ENCODE data around the gene BARD1.
"Not testable (repeated sequence)": the region's sequence is repeated elsewhere in the genome, so short reads cannot be mapped to it uniquely, and the experiment has no call there.

The BARD1 gene

GRCh38 chr2:214706986-214707385, 102.5 kb downstream of the BARD1 start:
- Histone ChIP-seq H3K9me3 (no peaks in the 10 kb centered on the region), H3K27me3 (no peaks in the 10 kb centered on the region), H3K27ac (no peak overlapping the region), H3K36me3 (no peaks in the 10 kb centered on the region), H3K4me1 (peaks cover 0 to 4% (median 0%) of the 10 kb centered on the region in 4 donors), H3K4me3 (no peak overlapping the region)
- intact Hi-C loops (cut with DNase I; ENCODE audit: low total_unique reads): no loop called here
- TF ChIP-seq CTCF (IDR thresholded peaks at IDR 0.05): no peak
- no peak for DNase-seq

- H3K9me3 ChIP-seq: peaks cover 0 to 4% (median 0%) of the 10 kb centered on the region in 3 donors
- no peak for TF ChIP-seq CTCF (IDR thresholded peaks at IDR 0.05)
- H3K27ac ChIP-seq: no peak overlapping the region
- H3K36me3 ChIP-seq: no peaks in the 10 kb centered on the region
- H3K4me3 ChIP-seq: no peak overlapping the region
- no peak for DNase-seq
- intact Hi-C loops (cut with DNase I; ENCODE audit: low total_unique reads): no loop called here
- peaks cover 0 to 2% (median 0%) of the 10 kb centered on the region in 4 donors for H3K4me1 ChIP-seq
- H3K27me3 ChIP-seq: no peaks in the 10 kb centered on the region
Measured at GRCh38 chr2:214699236-214699635, 110.2 kb downstream of the BARD1 start.

- intact Hi-C loops (cut with DNase I; ENCODE audit: low total_unique reads): no loop called here
- Histone ChIP-seq H3K4me1 (peaks cover 0 to 10% (median 2%) of the 10 kb centered on the region in 4 donors), H3K4me3 (no peak overlapping the region), H3K9me3 (peaks cover 0 to 4% (median 0%) of the 10 kb centered on the region in 3 donors), H3K36me3 (no peaks in the 10 kb centered on the region), H3K27ac (no peak overlapping the region), H3K27me3 (no peaks in the 10 kb centered on the region)
- TF ChIP-seq CTCF (IDR thresholded peaks at IDR 0.05): no peak
- no peak for DNase-seq
Measured at GRCh38 chr2:214696681-214697080, 112.8 kb downstream of the BARD1 start.

GRCh38 chr2:214695789-214696188, 113.7 kb downstream of the BARD1 start:
- Histone ChIP-seq H3K4me3 (no peak overlapping the region), H3K4me1 (peaks cover 0 to 10% (median 2%) of the 10 kb centered on the region in 4 donors), H3K27ac (no peak overlapping the region), H3K36me3 (no peaks in the 10 kb centered on the region), H3K27me3 (no peaks in the 10 kb centered on the region), H3K9me3 (no peaks in the 10 kb centered on the region)
- no peak for TF ChIP-seq CTCF (IDR thresholded peaks at IDR 0.05)
- no peak for DNase-seq
- intact Hi-C loops (cut with DNase I; ENCODE audit: low total_unique reads): no loop called here

GRCh38 chr2:214683557-214683956, 125.9 kb downstream of the BARD1 start:
- H3K27me3 ChIP-seq; H3K4me3 ChIP-seq; H3K27ac ChIP-seq; intact Hi-C loops (cut with DNase I; ENCODE audit: low total_unique reads); H3K4me1 ChIP-seq; H3K9me3 ChIP-seq; H3K36me3 ChIP-seq; DNase-seq: not testable (repeated sequence)

- intact Hi-C loops (cut with DNase I; ENCODE audit: low total_unique reads): no loop called here
- Histone ChIP-seq H3K36me3 (no peaks in the 10 kb centered on the region), H3K9me3 (peaks cover 0 to 8% (median 0%) of the 10 kb centered on the region in 3 donors), H3K27ac (no peak overlapping the region), H3K4me3 (no peak overlapping the region), H3K4me1 (no peaks in the 10 kb centered on the region), H3K27me3 (no peaks in the 10 kb centered on the region)
- DNase-seq: no peak
- TF ChIP-seq CTCF (IDR thresholded peaks at IDR 0.05): no peak
Measured at GRCh38 chr2:214679736-214680135, 129.7 kb downstream of the BARD1 start.
